GM21717 (cell line): ENCODE data around the gene ATP2A3.

ENCODE experiments used
- ATAC-seq: cut with Tn5 transposase; IDR thresholded peaks from one replicate; pipeline ENCODE4 v1.9.1; 2021; ENCODE audit warnings: mild to moderate bottlenecking, moderate library complexity; ENCODE audit not compliant: unreplicated experiment

ATP2A3 gene

DNA sequence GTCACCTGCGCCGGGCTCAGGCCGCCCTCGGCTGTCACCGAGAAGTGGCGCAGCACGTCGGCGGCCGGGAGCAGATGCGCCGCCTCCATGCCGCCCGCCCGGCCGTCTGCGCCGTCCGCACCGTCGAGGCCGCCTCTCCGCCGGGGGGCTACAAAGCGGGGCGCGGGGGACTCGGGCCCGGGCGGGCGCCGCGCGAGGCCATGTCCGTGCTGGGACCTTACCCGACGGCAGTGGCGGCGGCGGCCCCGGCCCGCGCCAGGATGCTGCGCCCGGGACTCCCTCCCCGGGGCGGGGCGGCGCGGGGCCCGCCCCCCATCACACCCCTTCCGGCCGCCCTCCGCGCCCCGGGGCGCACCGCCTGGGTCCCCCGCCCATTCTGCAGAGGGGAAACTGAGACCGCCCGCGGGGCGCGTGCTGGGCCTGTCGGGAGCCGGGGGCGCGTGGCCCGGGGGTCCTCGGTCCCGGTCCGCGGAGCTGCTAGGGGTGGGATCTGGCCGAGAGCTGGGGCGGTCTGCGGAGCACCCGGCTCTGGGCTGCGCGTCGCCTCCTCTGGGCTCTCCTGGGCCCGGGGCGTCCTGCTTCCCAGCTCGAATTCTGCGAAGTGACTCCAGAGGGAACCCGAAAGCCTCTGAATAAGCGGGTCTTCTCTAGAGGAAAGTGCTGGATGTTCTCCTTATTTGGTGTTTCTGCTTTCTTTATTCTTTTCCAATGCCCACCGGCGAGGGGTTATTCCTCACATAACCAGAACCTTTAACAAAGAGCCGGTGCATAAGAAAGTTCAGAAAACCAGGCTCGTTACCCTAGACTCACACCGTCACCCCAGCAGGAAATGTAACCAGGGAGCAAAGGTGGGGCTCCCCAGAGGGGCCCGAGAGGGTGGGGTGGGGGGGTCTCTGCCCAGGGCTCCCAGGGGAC, at the start of gene ATP2A3:
ATP2A3 (minus strand) TSS at position 235 of the 915 bp plus-strand sequence; CDS start at position 89, 146 bp downstream.
- ATAC-seq = no peak

DNA sequence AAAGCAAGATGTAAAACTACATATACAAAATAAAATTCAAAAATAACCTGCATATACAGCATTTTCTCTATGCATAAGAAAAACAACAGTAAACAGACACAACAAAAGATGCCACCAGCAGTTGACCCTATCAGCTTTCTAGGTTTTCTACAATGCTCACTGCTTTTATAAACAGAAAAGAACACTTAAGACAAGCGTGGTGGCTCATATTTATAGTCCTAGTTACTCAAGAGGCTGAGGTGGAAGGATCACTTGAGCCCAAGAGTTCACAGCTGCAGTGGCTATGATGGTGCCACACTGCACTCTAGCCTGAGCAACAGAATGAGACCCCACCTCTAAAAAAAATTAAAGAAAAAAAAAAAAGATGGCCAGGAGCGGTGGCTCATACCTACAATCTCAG, 46.5 kb upstream of the ATP2A3 start:
- ATAC-seq = no peak

DNA sequence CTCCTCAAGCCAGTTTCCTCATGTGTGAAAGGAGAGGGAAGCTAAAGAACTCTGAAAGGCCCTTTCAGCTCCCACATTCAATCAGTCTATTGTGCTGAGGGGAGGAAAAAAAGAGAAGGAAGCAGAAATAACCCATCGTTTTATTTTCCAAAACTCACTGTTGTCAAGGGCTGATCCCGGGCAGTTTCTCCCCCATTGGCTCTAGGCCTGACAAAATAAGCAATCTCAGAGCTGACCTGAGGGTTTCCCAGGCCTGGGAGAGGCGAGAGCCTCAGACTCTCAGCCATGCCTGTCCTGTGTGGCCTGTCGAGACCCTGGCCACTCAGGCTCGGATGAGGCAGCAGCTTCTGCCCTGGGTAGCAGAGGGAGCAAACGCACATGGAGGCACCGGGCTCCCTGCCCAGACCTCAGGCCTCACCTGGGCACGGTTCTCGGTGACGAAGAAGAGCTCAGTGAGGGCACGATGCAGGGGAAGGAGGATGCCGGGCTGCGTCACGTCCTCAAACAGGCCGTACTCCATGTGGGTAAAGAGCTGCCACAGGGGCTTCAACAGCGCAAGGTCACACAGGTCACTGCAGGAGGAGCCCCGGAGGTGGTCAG, 45.0 kb upstream of the ATP2A3 start:
- ATAC-seq = no peak

DNA sequence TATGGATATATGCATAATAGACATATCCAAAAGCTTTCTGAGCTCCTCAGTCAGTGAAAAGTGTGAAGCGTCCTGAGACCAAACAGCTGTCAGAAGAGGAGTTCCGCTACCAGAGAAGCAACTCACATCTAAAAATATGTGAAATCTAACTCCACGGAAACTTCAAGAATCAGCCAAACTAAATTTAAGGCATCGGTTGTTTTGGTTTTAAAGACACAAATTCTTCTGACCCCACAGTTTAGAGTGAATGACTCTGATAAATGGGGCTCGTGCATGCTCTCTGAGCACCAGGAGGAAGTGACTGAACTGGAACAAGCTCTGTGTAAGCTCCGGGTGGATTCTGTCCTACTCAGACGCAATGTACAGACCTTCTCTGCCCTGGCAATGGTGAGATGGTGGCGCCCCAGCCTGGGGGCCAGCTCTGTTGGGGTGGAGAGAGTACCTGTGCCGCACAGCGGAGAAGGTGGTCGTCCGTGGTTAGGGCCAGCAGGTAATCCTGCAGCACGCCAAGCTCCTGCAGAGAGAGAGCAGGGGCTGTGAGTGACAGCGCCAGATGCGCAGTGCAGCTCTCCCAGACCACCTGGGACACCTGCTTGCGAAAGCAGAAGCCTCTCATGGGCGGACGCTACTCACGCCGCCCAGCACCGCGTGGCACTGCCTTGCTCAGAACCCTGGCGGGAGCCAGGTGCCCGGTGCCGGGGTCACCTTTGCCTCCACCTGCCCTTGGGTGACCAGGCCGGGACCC, 44.4 kb upstream of the ATP2A3 start:
- no peak for ATAC-seq

DNA sequence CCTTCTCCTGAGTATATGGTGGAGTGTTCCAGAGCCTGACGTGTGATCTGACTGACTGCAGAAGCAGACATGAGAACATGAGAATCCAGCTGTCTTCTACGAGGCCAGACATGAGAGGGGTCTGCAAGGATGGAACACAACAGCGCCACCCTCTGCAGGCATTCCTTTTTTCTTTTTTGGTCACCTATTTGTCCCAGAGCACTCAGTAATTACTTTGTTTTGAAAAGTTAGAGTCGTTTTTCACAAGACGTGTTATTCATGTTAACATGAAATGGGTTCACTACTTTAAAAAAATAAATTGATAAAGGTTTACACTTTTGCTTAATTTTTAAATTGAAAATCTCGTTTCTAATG, 43.8 kb upstream of the ATP2A3 start:
- ATAC-seq = no peak

DNA sequence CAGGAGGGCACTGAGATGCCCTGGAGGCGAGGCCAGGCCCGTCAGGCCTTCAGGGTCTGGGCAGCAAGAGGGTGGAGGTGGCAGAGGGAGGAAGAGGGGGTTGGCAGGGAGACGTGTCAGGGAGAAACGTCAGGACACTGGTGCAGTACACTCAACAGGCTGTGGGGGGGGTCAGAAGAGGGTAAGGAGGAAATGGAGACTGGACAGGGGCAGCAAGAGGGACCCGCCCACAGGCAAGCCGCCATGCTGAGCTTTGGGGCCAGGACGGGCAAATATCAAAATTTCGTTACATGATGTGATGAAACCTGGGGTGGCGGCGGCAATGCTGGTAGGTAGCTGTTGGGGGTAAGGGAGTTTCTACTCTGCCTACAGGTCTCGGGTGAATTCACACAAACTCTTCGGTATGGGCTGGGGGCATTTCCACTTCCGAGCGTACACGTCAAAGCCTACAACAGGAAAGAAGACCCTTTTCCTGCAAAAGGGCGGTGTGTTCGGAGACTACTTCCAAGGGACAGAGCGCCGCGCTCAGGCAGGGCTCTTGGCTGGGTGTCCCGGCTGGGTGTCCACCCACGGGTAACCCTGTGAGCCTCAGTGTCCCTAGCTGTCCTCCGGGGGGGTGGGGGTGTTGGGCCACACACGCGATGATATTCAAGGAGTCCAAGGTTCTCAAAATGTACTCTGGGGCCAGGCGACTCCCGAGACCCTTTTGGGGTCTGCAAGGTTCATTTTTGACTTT, 43.3 kb upstream of the ATP2A3 start:
- no peak for ATAC-seq

DNA sequence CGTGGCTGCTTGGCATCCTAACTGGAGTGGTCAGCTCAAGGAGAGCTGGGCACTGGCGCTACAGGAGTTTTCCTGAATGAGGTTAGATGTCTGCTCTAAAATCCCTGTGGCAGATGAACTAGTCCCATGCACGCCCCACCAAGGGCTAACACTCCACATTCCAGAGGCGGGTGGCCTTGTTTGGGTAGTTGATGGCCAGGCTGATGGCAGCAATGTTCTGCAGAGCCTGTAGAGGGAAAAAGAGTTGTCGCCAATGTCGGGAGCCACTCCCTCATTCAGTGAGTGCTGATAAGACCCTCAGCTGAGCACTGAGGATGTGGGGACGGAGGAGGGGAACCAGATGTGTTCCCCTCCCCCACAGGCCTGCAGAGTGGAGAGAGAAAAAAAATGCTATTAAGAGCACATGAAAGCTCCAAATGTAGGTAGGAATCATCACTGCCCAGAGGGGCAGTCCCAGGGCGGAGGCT, 42.5 kb upstream of the ATP2A3 start:
- no peak for ATAC-seq

DNA sequence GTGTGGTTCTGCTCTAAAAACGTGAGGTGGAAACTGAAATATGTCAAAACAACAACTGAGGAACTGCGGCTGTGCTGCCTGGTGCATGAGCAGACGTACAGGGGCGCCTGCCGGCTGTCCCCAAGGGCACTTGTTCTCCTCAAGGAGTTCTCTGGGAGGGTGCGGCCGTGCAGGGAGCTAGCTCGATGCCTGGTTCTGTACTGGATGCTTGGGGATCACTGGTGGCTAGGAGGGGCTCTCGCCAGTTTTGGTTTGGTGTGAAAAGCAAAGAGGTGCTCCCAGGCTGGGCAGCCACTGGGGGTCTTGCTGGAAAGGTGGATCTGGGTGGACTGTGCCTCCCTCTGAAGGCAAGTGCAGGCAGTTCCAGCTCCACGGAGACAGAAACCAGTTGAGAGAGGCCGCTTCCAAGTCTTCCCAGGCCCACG, 41.9 kb upstream of the ATP2A3 start:
- ATAC-seq = no peak

DNA sequence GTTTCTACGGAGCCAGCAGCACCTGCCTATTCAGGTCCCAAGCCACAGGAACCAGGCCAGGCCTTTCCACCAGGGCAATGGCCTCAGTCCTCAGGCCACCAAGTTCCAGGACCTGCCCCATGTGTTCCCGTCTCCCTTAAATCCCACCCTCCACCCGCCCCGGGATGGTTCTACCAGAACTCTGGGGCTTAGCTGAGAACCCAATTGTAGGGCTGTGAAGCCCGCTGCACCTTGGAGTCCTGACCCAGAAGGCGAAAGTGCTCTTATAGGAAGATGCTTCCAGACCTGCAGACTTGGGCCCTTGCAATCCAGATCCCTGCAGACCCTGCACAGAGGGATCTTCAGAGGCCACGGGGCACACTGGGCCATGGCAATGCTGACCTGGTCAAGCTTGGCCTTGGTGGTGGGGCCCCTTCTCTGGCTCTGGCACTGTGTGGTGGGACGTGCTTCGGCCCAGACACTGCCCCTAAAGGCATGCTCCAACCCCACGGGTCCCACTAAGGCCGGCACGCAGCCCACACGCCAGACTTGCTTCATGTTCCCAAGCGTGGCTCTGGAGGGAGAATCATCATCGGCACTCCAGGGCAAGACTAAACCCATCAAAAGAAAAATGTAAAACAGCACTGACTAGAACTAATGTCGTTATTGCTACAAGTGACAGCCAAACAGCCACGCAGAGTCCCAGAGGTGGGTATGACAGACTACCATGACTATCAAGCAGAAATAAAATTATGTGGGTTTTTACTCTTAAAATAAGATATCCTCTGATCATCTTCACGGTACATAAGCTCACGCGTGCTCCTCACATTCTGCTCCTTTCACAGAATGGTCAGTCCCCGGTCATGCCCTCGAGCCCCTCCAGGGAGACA, 41.3 kb upstream of the ATP2A3 start:
- ATAC-seq = no peak

DNA sequence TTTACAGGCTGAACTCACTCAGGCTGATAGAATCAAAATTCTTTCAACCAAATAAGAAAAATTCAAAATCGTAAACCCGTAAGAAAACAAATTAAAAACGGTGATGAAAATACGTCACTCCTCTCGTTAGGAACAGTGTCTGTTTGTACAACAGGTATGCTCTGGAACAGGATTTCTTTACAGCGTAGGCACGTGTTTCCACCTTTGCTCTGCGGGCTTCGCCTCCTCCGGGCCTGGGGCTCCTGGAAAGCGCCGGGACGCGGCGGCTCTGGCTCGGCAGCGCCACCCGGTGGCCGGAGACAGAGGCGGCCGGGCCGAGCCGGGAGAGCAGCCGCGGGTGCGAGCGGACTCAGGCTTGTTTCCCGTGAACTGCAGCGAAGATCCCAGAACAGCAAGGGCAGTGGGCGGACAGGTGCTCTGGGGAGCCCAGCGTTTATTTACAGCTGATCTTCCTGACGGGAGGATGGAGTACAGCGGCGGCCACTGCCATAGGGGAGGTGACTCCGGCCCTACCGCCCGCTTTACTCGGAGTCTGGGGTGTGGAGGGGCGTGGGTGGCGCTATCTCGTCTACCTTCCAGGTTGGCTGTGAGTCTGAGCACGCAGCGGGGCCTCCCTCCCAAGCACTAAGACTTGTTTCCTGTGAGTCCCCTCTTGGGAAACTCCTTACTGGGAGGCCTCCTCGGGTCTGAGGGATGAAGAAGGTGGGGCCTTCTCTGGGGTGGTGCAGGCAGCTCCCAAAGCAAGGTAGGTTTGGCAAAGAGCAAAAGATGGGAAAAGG, 40.5 kb upstream of the ATP2A3 start:
- ATAC-seq = no peak

DNA sequence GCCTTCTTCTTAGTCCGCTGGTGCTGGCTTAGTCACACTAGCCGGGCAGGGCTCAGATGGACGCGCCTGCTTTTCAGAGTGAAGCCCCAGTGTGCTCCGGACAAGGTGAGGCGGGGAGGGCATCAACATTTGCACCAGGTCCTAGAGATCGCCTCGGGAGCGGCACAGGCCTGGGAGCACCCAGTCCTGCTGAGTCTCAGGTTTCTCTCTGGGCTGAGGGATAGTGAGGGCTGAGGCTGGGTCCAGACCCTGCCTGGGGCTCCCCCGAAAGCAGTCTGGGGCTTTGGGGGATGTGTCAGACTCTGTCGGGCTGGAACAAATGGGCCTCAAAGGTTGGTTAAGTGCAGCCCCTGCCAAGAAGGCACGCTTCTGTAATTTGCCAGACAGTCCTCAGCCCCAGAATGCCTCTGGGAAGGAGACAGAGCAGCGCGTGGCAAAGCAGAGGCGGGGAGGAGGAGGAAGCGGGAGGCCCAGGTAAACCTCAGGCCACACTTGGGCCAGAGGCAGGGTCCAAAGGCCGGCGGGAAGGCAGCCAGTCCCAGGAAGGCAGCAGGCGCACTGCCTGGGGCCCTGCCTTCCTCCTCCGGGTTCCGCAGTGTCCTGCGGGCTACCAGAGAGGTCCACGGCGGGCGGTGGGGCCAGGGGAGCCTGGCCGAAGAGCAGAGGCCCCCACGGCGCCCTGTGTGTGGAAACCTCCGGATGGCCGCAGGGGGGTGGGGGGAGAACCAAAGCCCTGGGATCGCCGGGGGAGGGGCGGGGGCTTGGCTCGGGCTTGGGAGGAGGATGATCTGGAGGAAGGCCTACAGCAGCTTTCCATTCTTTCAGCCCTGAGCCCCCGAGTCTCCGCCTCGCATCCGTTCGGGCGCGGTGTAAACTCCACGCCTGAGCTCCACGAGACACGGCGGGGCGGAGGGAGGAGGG, 39.5 kb upstream of the ATP2A3 start:
- no peak for ATAC-seq

DNA sequence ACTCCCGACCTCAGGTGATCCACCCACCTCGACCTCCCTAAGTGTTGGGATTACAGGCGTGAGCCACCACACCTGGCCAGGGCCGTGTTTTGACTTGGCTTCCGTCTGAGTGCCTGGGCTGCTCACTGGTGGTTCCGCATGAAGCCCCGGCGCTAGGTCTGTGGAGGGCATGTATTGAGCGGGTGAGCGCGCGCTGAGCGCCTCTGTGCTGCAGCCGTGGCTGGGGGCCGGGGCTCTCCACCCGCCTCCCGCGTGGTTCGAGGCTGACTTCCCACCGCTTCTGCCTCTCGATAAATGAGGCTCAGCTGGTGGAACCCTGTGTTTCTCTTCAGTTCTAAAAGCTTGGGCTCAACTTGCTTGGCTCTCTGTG, 38.9 kb upstream of the ATP2A3 start:
- no peak for ATAC-seq

DNA sequence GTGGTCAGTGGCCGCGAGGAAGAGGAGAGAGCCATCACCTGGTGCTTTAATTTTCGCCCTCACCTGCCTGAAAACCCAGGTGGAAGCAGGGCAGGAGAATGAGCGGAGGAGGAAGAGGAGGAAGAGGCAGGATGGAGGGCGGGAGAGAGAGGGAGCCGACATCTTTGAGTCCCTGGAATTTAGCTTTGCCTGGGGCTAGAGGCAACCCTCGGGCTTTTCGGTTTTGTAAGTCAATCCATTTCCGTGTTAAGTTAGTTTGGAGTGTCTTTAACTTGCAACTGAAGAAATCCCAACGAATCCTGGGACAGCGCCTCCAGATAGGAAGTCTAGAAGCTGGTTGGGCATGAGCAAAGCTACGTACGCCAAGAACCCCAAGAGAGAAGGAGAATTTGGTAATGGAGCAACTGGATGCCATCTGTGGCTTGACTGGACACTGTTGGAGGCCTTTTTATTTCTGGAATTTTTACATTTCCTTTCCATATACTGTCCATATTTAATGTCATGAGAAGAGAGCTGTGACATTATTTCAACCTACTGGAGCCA, 36.9 kb upstream of the ATP2A3 start:
- ATAC-seq = no peak

DNA sequence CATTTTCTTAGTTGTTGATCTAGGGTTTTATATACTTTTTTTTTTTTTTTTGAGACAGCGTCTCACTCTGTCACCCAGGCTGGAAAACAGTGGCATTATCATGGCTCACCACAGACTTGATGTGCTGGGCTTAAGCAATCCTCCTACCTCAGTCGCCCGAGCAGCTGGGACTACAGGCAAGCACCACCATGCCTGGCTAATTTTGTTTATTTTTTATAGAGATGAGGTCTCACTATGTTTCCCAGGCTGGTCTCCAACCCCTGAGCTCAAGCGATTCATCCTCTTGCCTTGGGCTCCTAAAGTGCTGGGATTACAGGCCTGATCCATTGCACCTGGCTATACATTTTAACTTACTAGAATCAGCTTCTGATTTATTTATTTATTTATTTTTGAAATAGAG, 34.2 kb upstream of the ATP2A3 start:
- ATAC-seq = no peak

DNA sequence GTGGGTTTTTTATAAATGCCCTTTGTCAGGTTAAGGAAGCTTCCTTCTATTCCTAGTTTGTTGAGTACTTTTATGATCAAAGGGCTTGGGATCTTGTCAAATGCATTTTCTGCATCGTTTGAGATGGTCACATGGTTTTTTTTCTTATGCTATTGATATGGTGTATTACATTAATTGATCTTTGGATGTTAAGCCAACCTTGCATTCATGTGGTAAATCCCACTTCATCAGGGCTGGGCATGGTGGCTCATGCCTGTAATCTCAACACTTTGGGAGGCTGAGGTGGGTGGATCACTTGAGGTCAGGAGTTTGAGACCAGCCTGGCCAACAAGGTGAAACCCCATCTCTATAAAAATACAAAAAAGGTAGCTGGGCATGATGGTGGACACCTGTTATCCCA, 30.8 kb upstream of the ATP2A3 start:
- ATAC-seq = no peak

DNA sequence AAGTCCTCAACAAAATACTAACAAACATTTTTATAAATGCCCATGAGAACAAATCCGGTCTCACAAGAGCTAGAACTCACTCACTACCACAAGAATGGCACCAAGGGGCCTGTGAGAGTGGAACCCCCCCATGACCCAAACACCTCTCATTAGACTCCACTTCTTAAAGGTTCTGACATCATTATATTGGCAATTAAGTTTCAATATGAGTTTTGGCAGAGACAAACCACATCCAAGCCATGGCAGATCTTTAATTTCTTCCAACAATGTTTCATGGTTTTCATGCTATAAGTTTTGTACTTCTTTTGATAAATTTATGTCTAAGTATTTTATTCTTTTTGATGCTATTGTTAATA, 30.0 kb upstream of the ATP2A3 start:
- no peak for ATAC-seq

DNA sequence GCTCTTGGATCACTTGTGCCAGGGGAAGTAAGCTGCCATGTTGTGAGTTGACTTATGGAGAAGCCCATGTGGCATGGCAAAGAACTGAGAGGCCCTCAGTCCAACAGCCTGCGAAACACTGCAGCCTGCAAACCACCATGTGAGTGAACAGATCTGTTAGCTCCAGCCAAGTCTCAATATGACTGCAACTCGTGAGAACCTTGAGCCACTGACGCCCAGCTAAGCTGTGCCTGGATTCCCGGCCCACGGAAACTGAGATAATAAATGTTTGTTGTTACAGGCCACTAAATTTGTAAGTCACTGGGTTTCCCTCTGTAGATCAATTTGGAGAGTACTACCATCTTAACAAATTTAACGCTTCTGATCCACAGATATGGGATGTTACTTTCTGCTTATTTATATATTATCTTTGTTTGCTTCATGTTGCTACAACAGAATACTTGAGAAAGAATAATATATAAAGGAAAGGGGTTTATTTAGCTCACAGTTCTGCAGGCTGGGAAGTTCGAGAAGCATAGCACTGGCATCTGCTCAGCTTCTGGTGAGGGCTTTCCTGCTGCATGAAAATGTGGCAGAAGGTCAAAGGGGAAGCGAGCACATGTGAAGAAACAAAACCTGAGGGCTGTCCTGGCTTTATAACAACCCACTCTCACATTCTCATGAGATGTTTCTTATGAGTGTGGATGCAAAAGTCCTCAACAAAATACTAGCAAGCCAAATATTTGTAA, 29.4 kb upstream of the ATP2A3 start:
- ATAC-seq = no peak
